Measurements from ENCODE around the gene OGFR.

Gene OGFR

DNA sequence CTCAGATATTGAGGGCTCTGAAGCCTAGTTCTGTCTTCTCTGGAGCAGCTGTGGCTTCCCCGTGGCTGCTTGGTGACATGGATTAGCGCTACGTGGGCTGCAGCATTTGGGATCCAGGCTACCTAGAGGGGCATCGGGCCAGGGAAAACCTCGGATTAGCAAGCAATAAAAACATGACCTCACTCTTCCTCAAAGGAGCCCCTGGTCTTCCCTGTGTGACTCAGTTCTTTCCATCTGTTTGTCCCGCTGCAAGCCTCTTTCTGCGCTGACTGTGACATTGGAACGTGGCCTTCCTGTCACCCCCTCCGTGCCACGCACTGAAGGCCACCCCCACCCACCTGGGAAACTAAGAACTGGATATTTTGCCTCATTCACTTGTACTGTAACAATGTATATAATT is 4.8 kb upstream of the OGFR start:
- DNase-seq (ENCODE audit: low read depth): no peak

DNA sequence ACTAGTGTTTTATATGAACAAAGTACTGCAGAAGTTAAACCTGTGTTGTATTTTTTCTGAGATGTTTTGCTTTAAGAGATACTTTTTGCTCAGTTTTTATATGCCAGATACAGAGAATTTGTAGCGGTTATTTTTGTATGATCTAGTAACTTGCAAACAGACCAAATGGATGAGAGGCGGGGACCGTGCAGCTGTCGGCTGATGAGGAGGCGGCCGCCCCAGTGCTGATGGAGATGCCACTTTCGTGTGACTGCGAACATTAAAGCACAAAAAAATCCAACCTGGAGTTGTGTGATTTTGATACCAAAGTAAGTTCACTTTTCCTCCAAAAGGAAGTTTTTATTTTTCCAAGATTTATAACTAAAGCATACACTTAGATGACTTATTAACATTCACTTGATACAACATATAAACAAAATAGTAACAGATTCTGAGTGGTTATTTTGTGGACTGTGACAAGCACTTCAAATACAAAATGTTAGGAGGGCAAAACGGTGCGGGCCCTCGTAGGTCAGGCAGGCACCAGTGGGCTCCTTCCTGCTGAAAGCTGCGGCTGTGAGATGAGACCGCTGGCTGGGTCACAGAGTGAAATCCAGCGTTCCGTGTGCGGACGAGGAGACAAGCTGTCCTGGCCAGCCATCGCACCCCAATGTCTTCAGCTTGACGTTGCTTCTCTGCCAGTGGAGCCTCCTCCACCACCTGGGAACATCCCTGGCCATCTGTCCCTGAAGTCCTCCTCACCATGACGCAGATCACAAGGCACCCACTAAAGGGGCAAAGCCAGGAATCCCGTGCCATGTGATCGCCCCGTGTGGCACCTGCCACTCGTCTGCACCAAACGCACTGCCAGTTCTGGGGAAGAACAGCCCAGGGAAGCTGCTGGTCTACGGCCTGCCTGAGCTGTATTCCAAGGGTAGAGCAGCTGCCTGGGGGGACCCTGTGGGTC is 4.0 kb upstream of the OGFR start:
- no peak for DNase-seq (ENCODE audit: low read depth)

DNA sequence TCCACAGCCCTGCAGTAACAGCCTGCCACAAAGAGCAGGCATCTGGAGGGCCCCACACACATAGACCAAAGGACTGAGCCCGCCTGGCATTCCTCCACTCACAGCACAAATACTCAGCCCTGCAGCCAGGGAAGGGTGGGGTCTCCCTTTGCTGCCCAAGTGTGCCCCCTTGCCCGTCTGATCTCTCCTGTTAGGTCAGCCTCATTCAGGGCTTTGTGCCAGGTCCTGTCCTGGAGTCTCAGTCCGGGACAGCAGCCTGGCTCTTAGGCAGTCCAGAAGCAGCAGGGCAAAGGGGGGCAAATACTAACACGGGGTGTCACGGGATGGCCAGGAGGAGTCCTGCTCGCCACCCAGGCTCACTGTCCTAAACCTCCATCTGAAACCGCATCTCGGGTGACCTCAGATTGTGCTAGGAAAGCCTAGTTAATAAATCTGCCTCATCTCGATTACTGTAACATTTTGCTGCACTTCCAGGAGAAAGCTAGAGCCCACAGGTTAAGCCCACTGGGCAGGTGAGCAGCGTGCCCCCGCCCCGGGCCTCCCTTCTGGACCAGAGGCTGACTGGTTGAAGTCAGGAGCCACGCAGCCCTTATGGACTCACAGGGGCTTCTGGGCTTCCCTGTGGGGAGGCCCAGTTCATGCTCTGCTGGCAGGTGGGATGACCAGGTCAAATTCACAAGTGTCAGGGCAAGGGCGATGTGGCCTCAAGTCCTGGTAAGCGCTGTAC is 3.2 kb upstream of the OGFR start:
- no peak for DNase-seq (ENCODE audit: low read depth)

DNA sequence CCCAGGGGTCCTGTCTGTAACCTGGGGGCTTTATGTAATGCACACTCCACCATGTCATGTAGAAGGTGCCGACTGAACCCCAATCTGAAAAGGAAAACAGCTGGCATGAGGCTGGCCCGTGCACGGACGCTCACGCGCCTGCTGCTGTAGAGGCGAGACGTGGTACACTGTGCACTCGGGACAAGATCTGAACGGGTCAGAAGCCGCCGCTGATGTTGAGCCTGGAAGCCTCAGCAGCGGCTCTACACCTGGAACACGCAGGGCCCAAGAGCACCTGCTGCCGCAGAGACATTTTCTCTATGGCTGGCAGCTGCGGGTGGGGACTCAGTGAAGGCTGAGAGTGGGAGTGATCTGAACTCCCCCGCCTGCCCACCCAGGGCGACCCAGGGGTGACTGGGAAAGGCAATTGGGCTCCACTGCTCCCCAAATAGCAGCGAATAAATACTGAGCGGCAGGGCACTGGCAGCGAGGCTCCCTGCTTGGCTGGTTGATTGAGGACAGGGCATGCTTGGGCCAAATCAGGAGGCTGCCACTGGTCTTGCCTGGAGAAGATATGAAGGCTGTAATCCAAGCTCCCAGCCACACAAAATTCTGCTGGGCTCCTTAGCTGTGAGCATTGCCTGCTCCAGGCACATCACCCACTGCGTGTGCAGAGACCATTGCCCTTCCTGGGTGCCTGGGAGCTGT is 2.5 kb upstream of the OGFR start:
- no peak for DNase-seq (ENCODE audit: low read depth)

DNA sequence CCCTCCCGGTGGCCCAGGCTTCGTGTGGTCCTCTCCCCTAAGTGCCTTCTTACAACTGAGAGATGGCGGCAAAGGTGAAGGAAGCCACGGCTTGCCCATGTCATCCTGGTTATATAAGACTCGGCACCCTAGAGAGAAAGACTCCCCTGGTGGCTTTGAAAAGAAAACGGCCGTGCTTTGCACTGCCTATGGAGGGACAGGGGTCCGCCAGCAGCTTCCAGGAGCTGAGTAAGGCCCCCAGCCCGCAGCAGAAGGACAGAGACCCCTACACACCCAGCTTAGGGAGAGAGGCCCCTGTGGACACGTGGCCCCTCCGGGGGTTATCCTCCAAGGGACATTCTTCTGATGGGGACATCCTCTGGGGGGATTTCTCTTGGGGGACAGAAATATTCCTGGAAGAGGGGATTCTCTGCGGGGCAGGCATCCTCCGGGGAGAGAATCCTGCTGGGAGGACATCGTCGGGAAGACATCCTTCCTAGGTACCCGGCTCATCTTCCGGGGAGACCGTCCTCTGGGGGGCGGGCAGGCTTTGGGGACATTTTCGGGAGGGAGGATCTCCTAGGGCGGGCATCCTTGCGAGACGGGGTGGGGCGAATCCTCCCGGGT is 511 bp upstream of the OGFR start:
- DNase-seq (ENCODE audit: low read depth): no peak

DNA sequence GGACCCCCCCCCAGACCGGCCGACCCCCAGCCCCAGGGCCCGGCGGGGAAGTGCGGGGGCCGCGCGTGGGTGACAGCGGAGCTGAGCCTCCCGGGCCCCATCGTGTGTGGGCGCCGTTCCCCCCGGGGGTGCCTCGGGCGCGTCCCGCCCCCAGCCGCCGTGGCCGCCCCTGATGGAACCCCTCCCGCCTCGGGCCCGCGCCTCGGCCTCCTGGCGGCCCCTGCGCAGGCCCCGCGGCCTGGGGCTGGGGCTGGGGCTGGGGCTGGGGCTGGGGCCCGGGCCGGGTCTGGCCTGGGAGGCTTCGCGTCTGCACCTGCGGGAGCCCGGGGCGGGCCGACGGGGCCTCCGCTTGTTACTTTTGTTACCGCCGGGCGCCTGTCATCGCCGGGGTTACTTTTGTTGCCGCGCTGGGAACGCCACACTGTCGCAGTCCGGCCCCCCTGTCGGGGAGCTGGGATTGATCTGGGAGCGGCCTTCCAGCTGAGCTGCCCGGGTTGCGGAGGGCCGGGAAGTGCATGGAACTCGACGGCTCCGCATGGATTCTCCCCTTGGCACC is 598 bp downstream of the OGFR start:
- no peak for DNase-seq (ENCODE audit: low read depth)

DNA sequence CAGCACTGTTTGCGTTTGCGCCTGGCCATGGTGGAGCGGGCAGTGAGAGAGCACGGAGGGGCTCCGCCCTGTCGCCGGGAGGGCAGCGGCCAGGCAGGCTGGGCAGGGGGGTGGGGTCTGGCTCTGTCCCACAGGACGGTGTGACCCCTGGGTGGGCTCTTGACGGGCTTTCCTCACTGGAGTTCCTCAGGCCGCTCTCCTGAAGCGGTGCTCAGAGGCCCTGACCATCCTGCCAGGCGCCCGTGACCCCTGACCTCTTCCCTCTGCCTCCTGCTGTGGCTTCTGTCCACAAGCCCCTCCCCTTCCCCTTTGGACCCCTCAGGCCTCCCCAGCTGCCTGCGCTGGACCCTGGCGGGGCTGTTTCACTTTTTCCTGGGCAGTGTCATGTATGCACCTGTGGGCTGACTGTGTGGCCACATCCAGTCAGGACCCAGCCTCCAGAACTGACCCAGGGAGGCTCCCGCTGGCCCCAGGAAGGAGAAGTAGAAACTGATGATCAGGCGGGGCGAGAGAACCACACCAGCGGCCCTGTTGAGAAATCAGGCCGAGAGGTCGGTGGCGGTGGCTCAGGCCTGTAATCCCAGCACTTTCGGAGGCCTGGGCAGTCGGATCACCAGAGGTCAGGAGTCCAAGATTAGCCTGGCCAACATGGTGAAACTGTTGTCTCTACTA is 1.2 kb downstream of the OGFR start:
- DNase-seq (ENCODE audit: low read depth): no peak

DNA sequence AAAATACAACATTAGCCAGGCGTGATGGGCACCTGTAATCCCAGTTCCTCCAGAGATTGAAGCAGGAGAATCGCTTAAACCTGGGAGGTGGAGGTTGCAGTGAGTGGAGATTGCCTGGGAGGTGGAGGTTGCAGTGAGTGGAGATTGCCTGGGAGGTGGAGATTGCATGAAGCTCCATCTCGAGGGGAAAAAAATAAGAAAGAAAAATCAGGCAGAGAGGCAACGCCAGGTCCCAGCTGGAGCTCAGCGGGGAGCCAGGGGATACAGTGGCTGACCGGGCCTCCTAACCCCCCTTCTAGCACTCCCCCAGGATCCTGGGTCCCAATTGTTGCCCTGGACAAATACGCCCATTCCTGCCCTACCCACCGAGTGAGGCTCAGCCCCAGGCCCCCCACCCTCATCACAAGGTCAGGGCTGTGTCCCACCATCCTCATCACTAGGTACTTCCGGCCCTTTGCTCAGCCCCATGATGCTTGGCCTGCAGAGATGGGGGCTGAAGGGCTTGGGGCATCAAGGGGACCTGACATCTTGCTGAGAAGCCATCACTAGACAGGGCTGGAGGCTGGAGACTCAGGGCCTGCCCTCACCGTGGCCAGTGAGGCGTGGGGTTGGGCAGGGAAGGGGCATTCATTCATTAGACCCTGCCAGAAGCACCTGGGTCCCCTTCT is 1.9 kb downstream of the OGFR start:
- no peak for DNase-seq (ENCODE audit: low read depth)

DNA sequence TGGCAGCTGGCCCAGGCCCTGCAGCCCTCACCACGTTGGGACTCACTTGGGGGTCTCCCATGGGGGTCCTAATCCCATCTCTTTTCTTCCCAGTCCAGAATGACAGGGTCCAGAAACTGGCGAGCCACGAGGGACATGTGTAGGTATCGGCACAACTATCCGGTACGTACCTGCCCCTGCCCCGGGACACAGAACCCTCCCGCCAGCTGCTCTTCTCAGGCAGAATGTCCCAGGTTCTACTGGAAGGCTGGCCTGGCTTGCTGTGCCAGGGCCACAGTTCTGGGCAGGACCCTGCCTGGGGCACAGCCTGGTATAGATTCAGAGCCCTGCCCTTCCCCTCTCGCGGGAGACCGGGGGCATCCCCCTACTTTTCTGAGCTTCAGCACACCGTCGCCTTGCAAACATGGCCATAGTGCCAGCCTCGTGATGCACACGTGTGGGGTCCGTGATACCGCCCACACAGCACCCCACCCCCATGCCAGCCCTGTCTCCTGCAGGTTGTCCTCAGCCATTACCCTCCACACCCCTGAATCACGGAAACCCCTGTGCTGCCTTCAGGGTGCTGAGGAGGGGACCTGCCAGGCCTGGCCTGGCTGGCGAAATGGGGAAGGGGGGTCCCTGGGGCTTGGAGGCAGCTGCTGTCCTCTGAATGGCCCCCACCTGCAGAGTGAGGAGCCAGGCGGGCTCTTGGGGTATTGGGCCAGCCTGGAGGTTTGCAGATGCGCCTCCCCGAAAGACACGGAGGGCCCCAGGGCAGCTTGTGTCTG is 3.0 kb downstream of the OGFR start:
- DNase-seq (ENCODE audit: low read depth): no peak

DNA sequence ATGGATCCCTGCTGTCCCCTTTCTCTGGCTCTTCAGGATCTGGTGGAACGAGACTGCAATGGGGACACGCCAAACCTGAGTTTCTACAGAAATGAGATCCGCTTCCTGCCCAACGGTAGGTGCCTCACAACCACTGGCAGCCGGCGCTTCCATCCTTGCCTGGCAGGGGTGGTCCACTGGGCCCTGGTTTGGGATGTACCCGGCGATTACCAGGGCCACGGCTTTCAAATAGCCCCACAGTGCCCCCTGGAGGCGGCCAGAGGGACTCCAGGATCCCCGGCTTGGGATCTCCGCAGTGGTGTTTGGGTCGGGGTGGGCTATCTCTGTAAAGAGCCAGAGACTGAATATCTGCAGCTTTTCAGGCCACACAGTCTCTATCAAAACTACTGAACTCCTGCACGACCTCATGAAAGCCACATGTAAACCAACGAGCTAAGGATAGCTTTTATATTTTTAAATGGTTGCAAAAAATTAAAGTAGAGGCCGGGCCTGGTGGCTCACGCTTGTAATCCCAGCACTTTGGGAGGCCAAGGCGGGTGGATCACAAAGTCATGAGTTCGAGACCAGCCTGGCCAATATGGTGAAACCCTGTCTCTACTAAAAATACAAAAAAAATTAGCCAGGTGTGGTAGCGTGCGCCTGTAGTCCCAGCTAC is 3.7 kb downstream of the OGFR start:
- DNase-seq (ENCODE audit: low read depth): peak; percentile 65

DNA sequence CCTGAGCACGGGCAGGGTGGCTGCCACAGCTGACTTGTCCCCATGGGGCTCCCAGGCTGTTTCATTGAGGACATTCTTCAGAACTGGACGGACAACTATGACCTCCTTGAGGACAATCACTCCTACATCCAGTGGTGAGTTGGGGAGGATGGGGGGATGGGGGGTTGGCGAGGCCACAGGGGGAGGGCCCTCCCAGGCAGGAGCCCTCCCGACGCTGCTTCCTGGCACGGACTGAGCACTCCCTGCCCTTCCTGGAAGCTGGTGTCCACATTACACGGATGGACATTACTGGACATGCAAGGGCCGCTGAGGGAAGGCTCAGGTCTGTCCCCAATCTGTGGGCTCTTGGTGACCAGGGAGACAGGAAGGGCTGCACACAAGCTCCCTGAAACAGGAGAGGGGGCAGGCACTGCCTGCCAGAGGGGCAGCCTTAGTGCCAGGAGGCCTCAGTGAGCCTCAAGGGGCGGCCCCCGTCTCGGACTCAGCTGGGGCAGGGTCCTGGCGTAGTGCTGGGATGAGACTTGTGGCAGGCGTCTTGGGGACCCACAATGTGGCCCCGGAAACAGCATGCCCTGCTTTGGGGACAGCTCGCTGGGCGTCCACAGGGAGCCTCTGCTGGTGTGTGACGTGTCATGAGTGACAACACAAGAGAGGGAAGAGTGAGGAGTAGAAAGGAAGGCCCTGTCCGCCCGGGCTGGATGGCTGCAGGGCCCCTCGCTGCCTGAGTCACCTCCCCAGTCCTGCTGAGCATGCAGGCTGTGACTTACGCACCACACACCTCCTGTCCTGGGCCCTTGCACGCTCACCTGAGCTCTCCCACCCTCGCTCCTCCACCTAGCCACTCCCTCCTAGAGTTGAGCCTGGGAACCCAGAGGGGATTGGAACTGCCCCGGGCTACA is 5.1 kb downstream of the OGFR start:
- no peak for DNase-seq (ENCODE audit: low read depth)

DNA sequence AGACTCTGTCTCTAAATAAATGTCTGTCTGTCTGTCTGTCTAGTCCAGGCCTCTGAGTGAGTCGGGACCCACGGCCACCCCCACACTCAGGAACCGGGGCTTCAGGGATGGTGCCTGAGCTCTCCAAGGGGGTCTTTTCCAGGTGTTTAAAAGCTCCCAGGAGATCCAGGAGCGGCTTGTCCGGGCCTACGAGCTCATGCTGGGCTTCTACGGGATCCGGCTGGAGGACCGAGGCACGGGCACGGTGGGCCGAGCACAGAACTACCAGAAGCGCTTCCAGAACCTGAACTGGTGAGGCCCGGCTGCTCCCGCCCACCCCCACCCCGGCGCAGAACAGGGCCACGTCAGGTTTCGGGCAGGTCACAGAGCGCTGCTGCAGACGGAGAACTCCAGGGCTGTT is 6.7 kb downstream of the OGFR start:
- no peak for DNase-seq (ENCODE audit: low read depth)

DNA sequence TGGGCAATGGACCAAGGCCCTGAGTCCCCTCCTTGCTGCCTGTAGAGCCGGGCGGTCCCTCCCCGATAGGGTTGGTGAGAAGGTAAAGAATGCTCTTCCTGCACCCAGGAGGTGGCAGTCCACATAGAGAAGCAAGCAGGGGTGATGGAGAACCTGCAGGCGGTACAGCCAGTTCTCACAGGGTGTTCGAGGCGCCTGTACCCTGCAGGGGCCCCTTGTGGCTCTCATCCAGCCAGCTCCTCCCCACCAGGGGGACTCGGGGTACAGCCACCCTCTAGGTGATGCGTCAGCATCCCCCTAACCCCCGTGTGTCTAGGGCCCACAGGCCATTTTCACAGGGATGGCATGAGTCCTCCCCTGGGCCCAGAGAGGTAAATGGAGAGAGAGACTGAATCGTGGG is 7.1 kb downstream of the OGFR start:
- DNase-seq (ENCODE audit: low read depth): no peak

DNA sequence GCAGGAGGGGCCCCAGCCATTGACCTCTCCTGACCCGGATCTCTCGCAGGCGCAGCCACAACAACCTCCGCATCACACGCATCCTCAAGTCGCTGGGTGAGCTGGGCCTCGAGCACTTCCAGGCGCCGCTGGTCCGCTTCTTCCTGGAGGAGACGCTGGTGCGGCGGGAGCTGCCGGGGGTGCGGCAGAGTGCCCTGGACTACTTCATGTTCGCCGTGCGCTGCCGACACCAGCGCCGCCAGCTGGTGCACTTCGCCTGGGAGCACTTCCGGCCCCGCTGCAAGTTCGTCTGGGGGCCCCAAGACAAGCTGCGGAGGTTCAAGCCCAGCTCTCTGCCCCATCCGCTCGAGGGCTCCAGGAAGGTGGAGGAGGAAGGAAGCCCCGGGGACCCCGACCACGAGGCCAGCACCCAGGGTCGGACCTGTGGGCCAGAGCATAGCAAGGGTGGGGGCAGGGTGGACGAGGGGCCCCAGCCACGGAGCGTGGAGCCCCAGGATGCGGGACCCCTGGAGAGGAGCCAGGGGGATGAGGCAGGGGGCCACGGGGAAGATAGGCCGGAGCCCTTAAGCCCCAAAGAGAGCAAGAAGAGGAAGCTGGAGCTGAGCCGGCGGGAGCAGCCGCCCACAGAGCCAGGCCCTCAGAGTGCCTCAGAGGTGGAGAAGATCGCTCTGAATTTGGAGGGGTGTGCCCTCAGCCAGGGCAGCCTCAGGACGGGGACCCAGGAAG is 7.7 kb downstream of the OGFR start:
- no peak for DNase-seq (ENCODE audit: low read depth)

DNA sequence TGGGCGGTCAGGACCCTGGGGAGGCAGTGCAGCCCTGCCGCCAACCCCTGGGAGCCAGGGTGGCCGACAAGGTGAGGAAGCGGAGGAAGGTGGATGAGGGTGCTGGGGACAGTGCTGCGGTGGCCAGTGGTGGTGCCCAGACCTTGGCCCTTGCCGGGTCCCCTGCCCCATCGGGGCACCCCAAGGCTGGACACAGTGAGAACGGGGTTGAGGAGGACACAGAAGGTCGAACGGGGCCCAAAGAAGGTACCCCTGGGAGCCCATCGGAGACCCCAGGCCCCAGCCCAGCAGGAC is 8.2 kb downstream of the OGFR start:
- no peak for DNase-seq (ENCODE audit: low read depth)

DNA sequence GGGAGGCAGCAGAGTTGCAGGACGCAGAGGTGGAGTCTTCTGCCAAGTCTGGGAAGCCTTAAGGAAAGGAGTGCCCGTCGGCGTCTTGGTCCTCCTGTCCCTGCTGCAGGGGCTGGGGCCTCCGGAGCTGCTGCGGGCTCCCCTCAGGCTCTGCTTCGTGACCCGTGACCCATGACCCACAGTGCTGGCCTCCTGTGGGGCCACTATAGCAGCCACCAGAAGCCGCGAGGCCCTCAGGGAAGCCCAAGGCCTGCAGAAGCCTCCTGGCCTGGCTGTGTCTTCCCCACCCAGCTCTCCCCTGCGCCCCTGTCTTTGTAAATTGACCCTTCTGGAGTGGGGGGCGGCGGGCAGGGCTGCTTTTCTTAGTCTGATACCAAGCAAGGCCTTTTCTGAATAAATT is 9.0 kb downstream of the OGFR start:
- DNase-seq (ENCODE audit: low read depth): no peak

DNA sequence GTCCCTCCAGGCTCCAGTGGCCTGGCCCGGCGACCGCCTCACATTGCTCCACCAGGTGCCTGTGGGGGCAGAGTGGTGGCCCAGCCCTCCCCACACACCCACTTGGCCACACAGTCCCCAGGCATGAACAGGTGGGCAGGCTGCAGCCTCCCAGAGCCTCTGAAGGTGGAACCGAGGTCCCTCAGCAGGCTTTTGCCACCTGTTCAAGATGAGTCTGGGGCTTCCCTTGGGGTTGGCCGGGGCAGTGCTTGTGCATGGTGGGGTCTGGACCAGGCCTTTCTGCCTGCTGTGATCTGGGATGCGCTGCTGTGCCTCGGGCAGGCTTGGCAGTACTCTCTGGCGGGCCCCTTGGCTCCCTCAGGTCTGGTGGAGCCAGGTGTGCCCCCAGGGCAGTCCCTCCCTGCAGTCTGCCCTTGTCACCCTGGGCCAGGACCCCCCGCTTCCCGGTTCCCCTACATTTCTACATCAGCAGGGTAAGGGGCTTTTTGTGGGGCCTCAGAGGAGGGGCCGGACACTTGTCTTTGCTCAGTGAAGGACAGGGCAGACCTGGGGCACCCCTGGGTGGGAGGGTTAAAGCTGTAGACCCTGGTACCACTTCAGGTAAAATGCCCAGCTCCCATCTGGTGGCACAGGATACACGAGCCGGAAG is 9.5 kb downstream of the OGFR start:
- DNase-seq (ENCODE audit: low read depth): no peak

DNA sequence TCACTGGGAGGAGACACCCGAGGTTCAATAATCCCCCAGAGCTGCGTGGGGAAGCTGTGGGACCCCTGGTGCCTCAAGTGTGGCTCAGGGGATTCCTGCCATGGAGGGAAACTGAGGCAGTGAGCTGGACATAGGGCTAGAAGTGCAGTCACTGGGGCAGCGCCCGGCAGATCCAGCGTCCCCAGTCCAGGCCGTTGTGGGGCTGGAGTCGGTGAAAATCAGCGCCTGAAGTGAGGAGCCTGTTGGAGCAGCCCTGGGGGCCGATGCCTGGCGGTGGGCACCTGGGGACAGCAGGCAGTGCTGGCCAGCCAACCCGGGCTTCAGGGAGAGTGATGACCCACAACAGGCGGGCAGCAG is 10.1 kb downstream of the OGFR start:
- no peak for DNase-seq (ENCODE audit: low read depth)
